ENCODE data around the gene ALAS1.

The ALAS1 gene

GRCh38 chr3:52254608-52255007 is 56.6 kb downstream of the ALAS1 start:
- H3F3A ChIP-seq (ENCODE audit: insufficient read depth, low read length), result no peaks in the 10 kb centered on the region
- no peak overlapping the region for H3K4me3 ChIP-seq (ENCODE audit: low read depth, low read length, poor library complexity, severe bottlenecking)
- H3K9me2 ChIP-seq (ENCODE audit: low read depth, low read length), result no peaks in the 10 kb centered on the region
- peaks cover 91% of the 10 kb centered on the region for H3K36me3 ChIP-seq (ENCODE audit: insufficient read depth, low read length)
- H3K79me2 ChIP-seq (ENCODE audit: insufficient read depth, low read length), result no peaks in the 10 kb centered on the region
- no peak overlapping the region for H2AFZ ChIP-seq (ENCODE audit: low read length)
- no peak overlapping the region for H3K4me2 ChIP-seq (ENCODE audit: low read length)
- no peak for TF ChIP-seq EZH2 (IDR thresholded peaks at IDR 0.05; ENCODE audit: borderline replicate concordance, low read length)
- TF ChIP-seq CTCF (IDR thresholded peaks at IDR 0.05; ENCODE audit: low read length), result no peak
- no peak overlapping the region for H3K9ac ChIP-seq (ENCODE audit: low read length)
- no peak overlapping the region for H3K27ac ChIP-seq (ENCODE audit: low read depth, low read length, poor library complexity, severe bottlenecking)
- H3K9me3 ChIP-seq (ENCODE audit: low read length), result no peaks in the 10 kb centered on the region
- no peaks in the 10 kb centered on the region for H4K20me1 ChIP-seq (ENCODE audit: insufficient read depth, low read length)
- peaks cover 20% of the 10 kb centered on the region for H3K4me1 ChIP-seq (ENCODE audit: insufficient read depth, low read length, severe bottlenecking)
- H3K27me3 ChIP-seq (ENCODE audit: insufficient read depth, low read length), result no peaks in the 10 kb centered on the region

- TF ChIP-seq CTCF (IDR thresholded peaks at IDR 0.05; ENCODE audit: low read length) (no peak), EZH2 (IDR thresholded peaks at IDR 0.05; ENCODE audit: borderline replicate concordance, low read length) (no peak)
- Histone ChIP-seq H3K9ac (ENCODE audit: low read length) (no peak overlapping the region), H3K4me1 (ENCODE audit: insufficient read depth, low read length, severe bottlenecking) (peaks cover 20% of the 10 kb centered on the region), H3F3A (ENCODE audit: insufficient read depth, low read length) (no peaks in the 10 kb centered on the region), H3K27ac (ENCODE audit: low read depth, low read length, poor library complexity, severe bottlenecking) (no peak overlapping the region), H3K4me3 (ENCODE audit: low read depth, low read length, poor library complexity, severe bottlenecking) (no peak overlapping the region), H3K4me2 (ENCODE audit: low read length) (no peak overlapping the region), H3K9me2 (ENCODE audit: low read depth, low read length) (no peaks in the 10 kb centered on the region), H2AFZ (ENCODE audit: low read length) (no peak overlapping the region), H3K9me3 (ENCODE audit: low read length) (no peaks in the 10 kb centered on the region), H3K79me2 (ENCODE audit: insufficient read depth, low read length) (no peaks in the 10 kb centered on the region), H3K36me3 (ENCODE audit: insufficient read depth, low read length) (peaks cover 93% of the 10 kb centered on the region), H3K27me3 (ENCODE audit: insufficient read depth, low read length) (no peaks in the 10 kb centered on the region), H4K20me1 (ENCODE audit: insufficient read depth, low read length) (no peaks in the 10 kb centered on the region)
These were observed 58.2 kb downstream of the ALAS1 start for GRCh38 chr3:52256159-52256558.

GRCh38 chr3:52256622-52257021 is 58.7 kb downstream of the ALAS1 start:
- H3K27me3 ChIP-seq (ENCODE audit: insufficient read depth, low read length), result no peaks in the 10 kb centered on the region
- peaks cover 93% of the 10 kb centered on the region for H3K36me3 ChIP-seq (ENCODE audit: insufficient read depth, low read length)
- no peak overlapping the region for H2AFZ ChIP-seq (ENCODE audit: low read length)
- H3F3A ChIP-seq (ENCODE audit: insufficient read depth, low read length), result no peaks in the 10 kb centered on the region
- H3K9me3 ChIP-seq (ENCODE audit: low read length), result no peaks in the 10 kb centered on the region
- no peak overlapping the region for H3K27ac ChIP-seq (ENCODE audit: low read depth, low read length, poor library complexity, severe bottlenecking)
- no peaks in the 10 kb centered on the region for H3K79me2 ChIP-seq (ENCODE audit: insufficient read depth, low read length)
- no peak overlapping the region for H3K4me3 ChIP-seq (ENCODE audit: low read depth, low read length, poor library complexity, severe bottlenecking)
- no peak overlapping the region for H3K4me2 ChIP-seq (ENCODE audit: low read length)
- H4K20me1 ChIP-seq (ENCODE audit: insufficient read depth, low read length), result no peaks in the 10 kb centered on the region
- TF ChIP-seq CTCF (IDR thresholded peaks at IDR 0.05; ENCODE audit: low read length) (no peak), EZH2 (IDR thresholded peaks at IDR 0.05; ENCODE audit: borderline replicate concordance, low read length) (no peak)
- peaks cover 20% of the 10 kb centered on the region for H3K4me1 ChIP-seq (ENCODE audit: insufficient read depth, low read length, severe bottlenecking)
- no peaks in the 10 kb centered on the region for H3K9me2 ChIP-seq (ENCODE audit: low read depth, low read length)
- no peak overlapping the region for H3K9ac ChIP-seq (ENCODE audit: low read length)
